CD14-positive monocyte (primary cell): ENCODE measurements around the gene FAP. TPM values are rescaled to one million over a fixed set of nuclear protein-coding genes. Genes with fewer than 3 reads are reported as not detected.

Experiments used
- DNase-seq, 3 donors: peaks; one replicate each; pipeline ENCODE4 v3.0.0-alpha.2; 2011 to 2022
- H2AFZ ChIP-seq: 2 replicates; pipeline ENCODE4 v1.6.0; 2012; ENCODE audit warnings: mild to moderate bottlenecking, low read depth, low read length, inconsistent platforms; ENCODE audit not compliant: insufficient read depth, poor library complexity, severe bottlenecking
- H3K27ac ChIP-seq, 2 donors: 1 replicate in 1 of 2; 2 replicates in 1 of 2; pipeline ENCODE4 v1.5.1; 2012 to 2013; ENCODE audit warnings: low read length in 2 of 2, control low read depth in 1 of 2, inconsistent platforms in 1 of 2, low read depth in 1 of 2, mild to moderate bottlenecking in 1 of 2
- H3K27me3 ChIP-seq, 2 donors: one replicate each; pipeline versions ENCODE4 v1.6.0 to v1.6.1; 2011 to 2013; ENCODE audit warnings: low read length in 2 of 2; ENCODE audit not compliant: control insufficient read depth in 2 of 2, insufficient read depth in 2 of 2
- H3K36me3 ChIP-seq, 2 donors: replicated peaks in 1 of 2; 1 replicate in 1 of 2; 2 replicates in 1 of 2; pipeline versions ENCODE4 v1.5.1 to v1.6.1; 2012 to 2013; ENCODE audit warnings: low read length in 2 of 2, control low read depth in 1 of 2, inconsistent platforms in 1 of 2, mild to moderate bottlenecking in 1 of 2; ENCODE audit not compliant: insufficient read depth in 2 of 2, control insufficient read depth in 1 of 2
- H3K4me1 ChIP-seq, 2 donors: 1 replicate in 1 of 2; 2 replicates in 1 of 2; pipeline versions ENCODE4 v1.5.1 to v1.6.1; 2012 to 2013; ENCODE audit warnings: low read length in 2 of 2, control low read depth in 1 of 2, inconsistent platforms in 1 of 2, mild to moderate bottlenecking in 1 of 2, moderate library complexity in 1 of 2; ENCODE audit not compliant: insufficient read depth in 2 of 2, control insufficient read depth in 1 of 2
- H3K4me2 ChIP-seq: replicated peaks from 2 replicates; pipeline ENCODE3; 2012; ENCODE audit warnings: low read length, moderate library complexity, mild to moderate bottlenecking; ENCODE audit not compliant: poor library complexity, severe bottlenecking; ENCODE audit errors: extremely low read depth
- H3K4me3 ChIP-seq, 3 experiments: fragments of 200-600 bp in 1 of 3; sonication (generic) in 1 of 3; replicated peaks in 1 of 3; 1 replicate in 2 of 3; 2 replicates in 1 of 3; pipeline ENCODE4 v1.5.1; 2011 to 2013; ENCODE audit warnings: low read length in 3 of 3, mild to moderate bottlenecking in 3 of 3, control low read depth in 2 of 3, low read depth in 2 of 3, inconsistent platforms in 1 of 3, moderate library complexity in 1 of 3
- H3K79me2 ChIP-seq: 2 replicates; pipeline ENCODE4 v1.6.0; 2012; ENCODE audit warnings: mild to moderate bottlenecking, control low read depth, inconsistent platforms, low read length, moderate library complexity; ENCODE audit not compliant: insufficient read depth
- H3K9ac ChIP-seq: 2 replicates; pipeline ENCODE4 v1.6.0; 2017; ENCODE audit warnings: low read length, mild to moderate bottlenecking; ENCODE audit not compliant: insufficient read depth, poor library complexity, severe bottlenecking
- H3K9me3 ChIP-seq, 2 donors: replicated peaks in 1 of 2; 1 replicate in 1 of 2; 2 replicates in 1 of 2; pipeline versions ENCODE4 v1.5.1 to v1.6.1; 2012 to 2013; ENCODE audit warnings: low read length in 2 of 2, control low read depth in 1 of 2; ENCODE audit not compliant: control insufficient read depth in 1 of 2, insufficient read depth in 1 of 2
- H4K20me1 ChIP-seq: 2 replicates; pipeline ENCODE4 v1.6.0; 2012; ENCODE audit warnings: mild to moderate bottlenecking, low read length, control low read depth, moderate library complexity; ENCODE audit not compliant: insufficient read depth
- H3K27ac Mint-ChIP-seq, 7 donors: one replicate each; pipeline ENCODE4 v1.8.0; 2020; ENCODE audit warnings: mild to moderate bottlenecking in 7 of 7, mixed read lengths in 7 of 7, moderate library complexity in 6 of 7, inconsistent platforms in 2 of 7
- H3K27me3 Mint-ChIP-seq, 3 donors: one replicate each; pipeline ENCODE4 v1.8.0; 2021 to 2022; ENCODE audit warnings: low read depth in 3 of 3, mild to moderate bottlenecking in 3 of 3, mixed read lengths in 3 of 3, moderate library complexity in 3 of 3, inconsistent platforms in 1 of 3
- H3K36me3 Mint-ChIP-seq, 2 donors: one replicate each; pipeline ENCODE4 v1.8.0; 2020; ENCODE audit warnings: mixed read lengths in 2 of 2, inconsistent platforms in 1 of 2, mild to moderate bottlenecking in 1 of 2
- H3K4me1 Mint-ChIP-seq: one replicate; pipeline ENCODE4 v1.8.0; 2020; ENCODE audit warnings: mild to moderate bottlenecking, mixed read lengths
- H3K4me3 Mint-ChIP-seq, 2 donors: one replicate each; pipeline ENCODE4 v1.8.0; 2020; ENCODE audit warnings: mild to moderate bottlenecking in 2 of 2, mixed read lengths in 2 of 2, moderate library complexity in 1 of 2
- H3K9me3 Mint-ChIP-seq, 7 donors: one replicate each; pipeline ENCODE4 v1.8.0; 2020 to 2022; ENCODE audit warnings: mixed read lengths in 7 of 7, mild to moderate bottlenecking in 6 of 7, moderate library complexity in 6 of 7, inconsistent platforms in 2 of 7
- WGBS: methylation state at CpG from one replicate; pipeline ENCODE4 v1.1.5; 2013; ENCODE audit warnings: missing lambda C conversion rate; ENCODE audit not compliant: insufficient coverage; 5-methylcytosine and 5-hydroxymethylcytosine counted together
- intact Hi-C, 2 donors: fragments of 100-400 bp; cut with micrococcal nuclease; formaldehyde crosslinking; loops; one replicate each; pipeline versions ENCODE4 v1.15.0 to v1.15.1; 2023
- polyA plus RNA-seq, 3 donors: library from polyadenylated mRNA; depleted of rRNA in 1 of 3; unstranded in 2 of 3; stranded (reverse) in 1 of 3; fragments of 300-500 nt in 2 of 3; fragments of >200 nt in 1 of 3; fragmentation: Illumina TruSeq in 2 of 3; gene quantifications; 1 replicate in 2 of 3; 2 replicates in 1 of 3; pipeline ENCODE4 v1.2.3, GENCODE V29; 2012 to 2021
- TF ChIP-seq, protein P1 (sequence below): fragments of 200-600 bp; IDR thresholded peaks from one replicate; pipeline ENCODE4 v1.8.0; 2022; ENCODE audit warnings: antibody characterized with exemption, mild to moderate bottlenecking

Gene FAP
- polyA plus RNA-seq, 3 donors: not detected

DNA sequence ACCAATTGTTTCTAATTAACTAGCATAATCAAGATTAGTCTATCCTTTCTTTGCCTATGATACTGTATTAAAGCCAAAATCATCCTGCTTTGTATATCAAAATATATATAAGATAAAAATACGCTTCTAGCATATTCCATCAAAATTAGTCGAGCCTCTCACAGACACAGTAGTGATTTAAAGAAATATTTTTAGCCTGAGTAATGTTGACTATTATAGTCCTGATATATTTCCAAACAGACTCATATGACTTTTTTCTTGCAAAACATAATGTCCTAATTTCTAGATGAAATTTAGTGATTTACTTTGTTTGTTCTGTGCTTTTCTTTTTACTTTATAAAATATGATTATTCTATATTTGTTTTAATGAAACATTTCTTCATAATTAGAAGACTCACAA is 30.9 kb downstream of the FAP start:
- no peaks in the 10 kb centered on the region for H3K79me2 ChIP-seq
- no peaks in the 10 kb centered on the region for H3K4me1 ChIP-seq
- H3K4me3 ChIP-seq: no peak overlapping the region
- intact Hi-C loops: no loop called here
- Mint-ChIP-seq H3K4me1 (no peaks in the 10 kb centered on the region), H3K36me3 (no peaks in the 10 kb centered on the region), H3K9me3 (peaks cover 0 to 7% (median 0%) of the 10 kb centered on the region in 7 donors), H3K27me3 (no peaks in the 10 kb centered on the region), H3K4me3 (no peak overlapping the region), H3K27ac (no peak overlapping the region)
- WGBS: no CpG with 5 or more reads among the region's 2 CpGs
- no peak for DNase-seq
- H3K36me3 ChIP-seq: no peaks in the 10 kb centered on the region
- H3K27me3 ChIP-seq: no peaks in the 10 kb centered on the region
- H4K20me1 ChIP-seq: no peaks in the 10 kb centered on the region
- TF ChIP-seq, protein P1, sequence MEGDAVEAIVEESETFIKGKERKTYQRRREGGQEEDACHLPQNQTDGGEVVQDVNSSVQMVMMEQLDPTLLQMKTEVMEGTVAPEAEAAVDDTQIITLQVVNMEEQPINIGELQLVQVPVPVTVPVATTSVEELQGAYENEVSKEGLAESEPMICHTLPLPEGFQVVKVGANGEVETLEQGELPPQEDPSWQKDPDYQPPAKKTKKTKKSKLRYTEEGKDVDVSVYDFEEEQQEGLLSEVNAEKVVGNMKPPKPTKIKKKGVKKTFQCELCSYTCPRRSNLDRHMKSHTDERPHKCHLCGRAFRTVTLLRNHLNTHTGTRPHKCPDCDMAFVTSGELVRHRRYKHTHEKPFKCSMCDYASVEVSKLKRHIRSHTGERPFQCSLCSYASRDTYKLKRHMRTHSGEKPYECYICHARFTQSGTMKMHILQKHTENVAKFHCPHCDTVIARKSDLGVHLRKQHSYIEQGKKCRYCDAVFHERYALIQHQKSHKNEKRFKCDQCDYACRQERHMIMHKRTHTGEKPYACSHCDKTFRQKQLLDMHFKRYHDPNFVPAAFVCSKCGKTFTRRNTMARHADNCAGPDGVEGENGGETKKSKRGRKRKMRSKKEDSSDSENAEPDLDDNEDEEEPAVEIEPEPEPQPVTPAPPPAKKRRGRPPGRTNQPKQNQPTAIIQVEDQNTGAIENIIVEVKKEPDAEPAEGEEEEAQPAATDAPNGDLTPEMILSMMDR: no peak
- H3K4me2 ChIP-seq: no peak overlapping the region
- no peak overlapping the region for H3K9ac ChIP-seq
- no peaks in the 10 kb centered on the region for H3K9me3 ChIP-seq
- no peak overlapping the region for H2AFZ ChIP-seq
- no peak overlapping the region for H3K27ac ChIP-seq

DNA sequence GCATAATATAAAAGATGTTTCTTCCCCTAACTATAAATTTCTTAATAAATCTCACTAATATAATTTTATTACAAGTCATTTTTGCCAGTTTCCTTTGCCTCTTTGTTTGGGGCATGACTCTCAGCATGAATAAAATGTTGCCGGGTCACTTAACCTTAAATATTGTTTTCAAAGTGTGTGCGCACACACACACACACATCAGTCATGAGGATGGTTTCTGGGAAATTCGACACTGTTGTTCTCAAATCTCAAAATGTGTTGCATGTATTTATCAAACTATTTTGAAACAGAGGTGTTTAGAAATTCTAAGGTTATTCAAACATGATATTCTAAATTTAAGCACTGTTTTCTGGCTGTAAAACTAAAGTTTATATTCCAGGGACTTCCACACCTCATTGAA is 31.5 kb downstream of the FAP start:
- Histone ChIP-seq H4K20me1 (no peaks in the 10 kb centered on the region), H3K27ac (no peak overlapping the region), H3K4me2 (no peak overlapping the region), H3K4me3 (no peak overlapping the region), H3K9me3 (no peaks in the 10 kb centered on the region), H3K27me3 (no peaks in the 10 kb centered on the region), H2AFZ (no peak overlapping the region), H3K4me1 (no peaks in the 10 kb centered on the region), H3K79me2 (no peaks in the 10 kb centered on the region), H3K9ac (no peak overlapping the region), H3K36me3 (no peaks in the 10 kb centered on the region)
- intact Hi-C loops: no loop called here
- TF ChIP-seq, protein P1: no peak
- WGBS: no CpG with 5 or more reads among the region's 3 CpGs
- no peaks in the 10 kb centered on the region for H3K36me3 Mint-ChIP-seq
- no peak overlapping the region for H3K27ac Mint-ChIP-seq
- H3K4me3 Mint-ChIP-seq: no peak overlapping the region
- DNase-seq: no peak
- H3K4me1 Mint-ChIP-seq: no peaks in the 10 kb centered on the region
- peaks cover 0 to 7% (median 0%) of the 10 kb centered on the region in 7 donors for H3K9me3 Mint-ChIP-seq
- no peaks in the 10 kb centered on the region for H3K27me3 Mint-ChIP-seq
